HepG2 (cell line): ENCODE results near the gene CTSZ. TPM values are rescaled to one million over a fixed set of nuclear protein-coding genes. Genes with fewer than 3 reads are reported as not detected.

ENCODE experiments used
- CENPX ChIP-seq: sonication (generic); formaldehyde crosslinking; IDR thresholded peaks from 2 replicates; pipeline ENCODE4 v1.9.0; 2021; ENCODE audit warnings: mild to moderate bottlenecking, missing genetic modification reagents, moderate library complexity
- IKZF1 ChIP-seq: fragments of 450-650 bp; IDR thresholded peaks from 2 replicates; pipeline ENCODE4 v1.7.1; 2016
- IKZF4 ChIP-seq: sonication (generic); formaldehyde crosslinking; IDR thresholded peaks from 2 replicates; pipeline ENCODE4 v1.5.1; 2020; ENCODE audit warnings: borderline replicate concordance, mild to moderate bottlenecking, low read depth, missing genetic modification reagents; ENCODE audit errors: not compliant biosample characterization
- KAT7 ChIP-seq: IDR thresholded peaks from 2 replicates; pipeline ENCODE4 v1.6.1; 2018; ENCODE audit warnings: borderline replicate concordance, missing compliant biosample characterization
- MAF1 ChIP-seq: sonication (generic); formaldehyde crosslinking; IDR thresholded peaks from 2 replicates; pipeline ENCODE4 v1.5.0; 2020; ENCODE audit warnings: missing genetic modification reagents, borderline replicate concordance
- NR1H2 ChIP-seq: sonication (generic); formaldehyde crosslinking; IDR thresholded peaks from 2 replicates; pipeline ENCODE4 v1.8.1; 2022; ENCODE audit warnings: low read depth, missing genetic modification reagents, borderline replicate concordance
- PITX1 ChIP-seq: sonication (generic); formaldehyde crosslinking; IDR thresholded peaks from 2 replicates; pipeline ENCODE4 v1.5.1; 2020; ENCODE audit warnings: mild to moderate bottlenecking, missing genetic modification reagents
- PRMT3 ChIP-seq: sonication (generic); formaldehyde crosslinking; IDR thresholded peaks from 2 replicates; pipeline ENCODE4 v1.8.1; 2022; ENCODE audit warnings: low read depth, mild to moderate bottlenecking, moderate library complexity, missing genetic modification reagents, borderline replicate concordance
- RARA ChIP-seq: IDR thresholded peaks from 2 replicates; pipeline ENCODE4 v1.6.1; 2016; ENCODE audit warnings: missing genetic modification reagents, missing compliant biosample characterization
- REXO4 ChIP-seq: sonication (generic); formaldehyde crosslinking; IDR thresholded peaks from 2 replicates; pipeline ENCODE4 v1.8.0; 2022; ENCODE audit warnings: missing genetic modification reagents, mild to moderate bottlenecking, borderline replicate concordance
- SYNCRIP ChIP-seq: fragments of 200-400 bp; formaldehyde crosslinking; IDR thresholded peaks from 2 replicates; pipeline ENCODE4 v1.6.1; 2018; ENCODE audit warnings: mild to moderate bottlenecking, low read depth, low read length; ENCODE audit not compliant: insufficient read depth
- TBP ChIP-seq: sonication (generic); formaldehyde crosslinking; IDR thresholded peaks from 2 replicates; pipeline ENCODE4 v1.5.0; 2020; ENCODE audit warnings: missing genetic modification reagents
- ZFP41 ChIP-seq: sonication (generic); formaldehyde crosslinking; IDR thresholded peaks from 2 replicates; pipeline ENCODE4 v1.4.0; 2020; ENCODE audit warnings: mild to moderate bottlenecking, missing genetic modification reagents, borderline replicate concordance
- ZFYVE20 ChIP-seq: sonication (generic); formaldehyde crosslinking; IDR thresholded peaks from 2 replicates; pipeline ENCODE4 v1.8.0; 2023; ENCODE audit warnings: low read depth, mild to moderate bottlenecking, moderate library complexity, missing genetic modification reagents, borderline replicate concordance
- ZNF260 ChIP-seq: sonication (generic); formaldehyde crosslinking; IDR thresholded peaks from 2 replicates; pipeline ENCODE4 v1.4.0; 2020; ENCODE audit warnings: missing genetic modification reagents, low read depth, mild to moderate bottlenecking, borderline replicate concordance
- ZNF317 ChIP-seq: sonication (generic); formaldehyde crosslinking; IDR thresholded peaks from 2 replicates; pipeline ENCODE4 v1.5.0; 2020; ENCODE audit warnings: mild to moderate bottlenecking, missing genetic modification reagents
- ZNF329 ChIP-seq: sonication (generic); formaldehyde crosslinking; IDR thresholded peaks from 2 replicates; pipeline ENCODE4 v1.9.0; 2021; ENCODE audit warnings: low read depth, mild to moderate bottlenecking, missing genetic modification reagents
- ZNF543 ChIP-seq: sonication (generic); formaldehyde crosslinking; IDR thresholded peaks from 2 replicates; pipeline ENCODE4 v1.4.0; 2020; ENCODE audit warnings: mild to moderate bottlenecking, missing genetic modification reagents
- ZNF562 ChIP-seq: sonication (generic); formaldehyde crosslinking; IDR thresholded peaks from 2 replicates; pipeline ENCODE4 v1.8.0; 2022; ENCODE audit warnings: missing genetic modification reagents, borderline replicate concordance
- ZNF792 ChIP-seq: IDR thresholded peaks from 2 replicates; pipeline ENCODE4 v1.6.1; 2016
- polyA plus RNA-seq, 8 experiments: library from polyadenylated mRNA; depleted of rRNA in 3 of 8; stranded (reverse) in 7 of 8; unstranded in 1 of 8; fragments of >200 nt; fragmentation: Illumina TruSeq in 4 of 8; extraction: Trizol in 4 of 8; gene quantifications; 2 replicates each; pipeline versions ENCODE4 v1.2.1 to v1.2.3, GENCODE V29; 2011 to 2016; ENCODE audit warnings: low read depth in 4 of 8, missing spikeins in 1 of 8, mixed read lengths in 1 of 8; ENCODE audit not compliant: insufficient read depth in 1 of 8
- total RNA-seq, 5 experiments: library from RNA; depleted of rRNA; stranded (reverse); fragments of >200 nt; fragmentation: Illumina TruSeq; extraction: Trizol; gene quantifications; 2 replicates each; pipeline ENCODE4 v1.2.3, GENCODE V29; 2016; ENCODE audit warnings: low read depth in 1 of 5
- TF ChIP-seq, protein P1 (sequence below): sonication (generic); formaldehyde crosslinking; IDR thresholded peaks from 2 replicates; pipeline ENCODE4 v1.4.0; 2020; ENCODE audit warnings: missing genetic modification reagents
- TF ChIP-seq, protein P2 (sequence below): sonication (generic); formaldehyde crosslinking; conservative IDR thresholded peaks from 2 replicates; pipeline ENCODE4 v1.4.0; 2020; ENCODE audit warnings: missing genetic modification reagents

The CTSZ gene
- total and polyA plus RNA-seq, 2 of the 13 experiments (the other 11 are each of a cell fraction or from before 2014, with no cell fraction given), result 0.33 TPM; not detected in 1

DNA sequence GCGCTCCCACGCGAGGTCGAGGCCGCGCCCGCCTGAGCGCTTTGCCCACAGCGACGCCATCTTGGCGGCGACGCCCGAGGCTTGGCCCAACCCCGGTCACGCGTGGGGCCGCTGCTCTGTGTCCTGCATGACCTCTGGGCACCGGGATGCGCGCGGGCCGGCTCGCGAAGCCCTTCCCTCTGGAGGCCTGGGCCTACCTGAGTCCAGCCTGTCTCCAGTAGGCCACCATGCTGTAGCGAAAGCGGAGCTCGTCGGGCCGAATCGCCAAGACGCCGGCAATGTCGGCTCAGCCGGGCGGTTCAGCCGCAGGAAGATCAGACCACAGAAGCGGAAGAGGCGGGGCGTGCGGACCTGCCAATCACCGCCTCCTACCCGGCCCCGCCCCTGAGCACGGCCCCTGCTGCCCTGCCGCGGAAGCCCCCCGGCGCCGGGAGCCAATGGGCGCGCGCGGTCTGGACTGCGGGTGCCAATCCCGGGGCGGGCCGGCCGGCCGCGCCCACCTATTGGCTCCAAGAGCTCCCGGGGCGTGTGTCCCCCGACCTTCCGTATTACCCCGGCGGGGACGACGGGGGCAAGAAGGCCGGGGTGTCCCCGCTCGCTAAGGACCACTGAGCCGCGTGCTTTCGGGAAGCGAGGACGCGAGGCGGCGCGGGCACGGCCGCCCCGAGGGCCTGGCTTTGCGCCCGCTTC is 25.1 kb upstream of the CTSZ start, which contains the start of gene ATP5F1E (continued):
- TF ChIP-seq ZNF562 (CRISPR knock-in tag), result no peak
- peak; percentile 71; the same call in 1 of the 2 replicates for TF ChIP-seq ZNF329 (CRISPR knock-in tag)
- peak; percentile 67; the same call in 1 of the 2 replicates for TF ChIP-seq PITX1 (CRISPR knock-in tag)
- TF ChIP-seq ZNF543 (CRISPR knock-in tag), result peak; percentile 83
- peak; percentile 84 for TF ChIP-seq PRMT3
- TF ChIP-seq NR1H2 (CRISPR knock-in tag), result peak; percentile 88; the same call in 1 of the 2 replicates
- peak; percentile 97 for TF ChIP-seq IKZF4
- no peak; the same call in 1 of the 2 replicates for TF ChIP-seq MAF1 (CRISPR knock-in tag)
- TF ChIP-seq, protein P1, sequence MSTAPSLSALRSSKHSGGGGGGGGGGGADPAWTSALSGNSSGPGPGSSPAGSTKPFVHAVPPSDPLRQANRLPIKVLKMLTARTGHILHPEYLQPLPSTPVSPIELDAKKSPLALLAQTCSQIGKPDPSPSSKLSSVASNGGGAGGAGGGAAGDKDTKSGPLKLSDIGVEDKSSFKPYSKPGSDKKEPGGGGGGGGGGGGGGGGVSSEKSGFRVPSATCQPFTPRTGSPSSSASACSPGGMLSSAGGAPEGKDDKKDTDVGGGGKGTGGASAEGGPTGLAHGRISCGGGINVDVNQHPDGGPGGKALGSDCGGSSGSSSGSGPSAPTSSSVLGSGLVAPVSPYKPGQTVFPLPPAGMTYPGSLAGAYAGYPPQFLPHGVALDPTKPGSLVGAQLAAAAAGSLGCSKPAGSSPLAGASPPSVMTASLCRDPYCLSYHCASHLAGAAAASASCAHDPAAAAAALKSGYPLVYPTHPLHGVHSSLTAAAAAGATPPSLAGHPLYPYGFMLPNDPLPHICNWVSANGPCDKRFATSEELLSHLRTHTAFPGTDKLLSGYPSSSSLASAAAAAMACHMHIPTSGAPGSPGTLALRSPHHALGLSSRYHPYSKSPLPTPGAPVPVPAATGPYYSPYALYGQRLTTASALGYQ, result peak; percentile 56
- TF ChIP-seq RARA, result peak; percentile 60
- peak; percentile 38; the same call in 1 of the 2 replicates for TF ChIP-seq TBP
- TF ChIP-seq ZNF260 (CRISPR knock-in tag), result no peak
- peak; percentile 100 for TF ChIP-seq KAT7
- TF ChIP-seq IKZF1, result no peak
- TF ChIP-seq, protein P2, sequence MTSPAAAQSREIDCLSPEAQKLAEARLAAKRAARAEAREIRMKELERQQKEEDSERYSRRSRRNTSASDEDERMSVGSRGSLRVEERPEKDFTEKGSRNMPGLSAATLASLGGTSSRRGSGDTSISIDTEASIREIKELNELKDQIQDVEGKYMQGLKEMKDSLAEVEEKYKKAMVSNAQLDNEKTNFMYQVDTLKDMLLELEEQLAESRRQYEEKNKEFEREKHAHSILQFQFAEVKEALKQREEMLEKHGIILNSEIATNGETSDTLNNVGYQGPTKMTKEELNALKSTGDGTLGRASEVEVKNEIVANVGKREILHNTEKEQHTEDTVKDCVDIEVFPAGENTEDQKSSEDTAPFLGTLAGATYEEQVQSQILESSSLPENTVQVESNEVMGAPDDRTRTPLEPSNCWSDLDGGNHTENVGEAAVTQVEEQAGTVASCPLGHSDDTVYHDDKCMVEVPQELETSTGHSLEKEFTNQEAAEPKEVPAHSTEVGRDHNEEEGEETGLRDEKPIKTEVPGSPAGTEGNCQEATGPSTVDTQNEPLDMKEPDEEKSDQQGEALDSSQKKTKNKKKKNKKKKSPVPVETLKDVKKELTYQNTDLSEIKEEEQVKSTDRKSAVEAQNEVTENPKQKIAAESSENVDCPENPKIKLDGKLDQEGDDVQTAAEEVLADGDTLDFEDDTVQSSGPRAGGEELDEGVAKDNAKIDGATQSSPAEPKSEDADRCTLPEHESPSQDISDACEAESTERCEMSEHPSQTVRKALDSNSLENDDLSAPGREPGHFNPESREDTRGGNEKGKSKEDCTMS (CRISPR knock-in tag), result 0 out of 2 replicates have a peak, but pooled peaks have one; percentile 46
- TF ChIP-seq CENPX, result no peak
- TF ChIP-seq REXO4 (CRISPR knock-in tag), result peak; percentile 81
- peak; percentile 92; the same call in 1 of the 2 replicates for TF ChIP-seq ZFP41 (CRISPR knock-in tag)
- TF ChIP-seq SYNCRIP, result no peak
- TF ChIP-seq ZNF792 (CRISPR knock-in tag), result peak; percentile 75; the same call in 1 of the 2 replicates
- TF ChIP-seq ZNF317 (CRISPR knock-in tag), result peak; percentile 92
- TF ChIP-seq ZFYVE20 (CRISPR knock-in tag), result peak; percentile 98
